ENCODE data around the gene POLR3C.
"Not testable (repeated sequence)": the region's sequence is repeated elsewhere in the genome, so short reads cannot be mapped to it uniquely, and the experiment has no call there.

Gene POLR3C

GRCh38 chr1:145824499-145824842 is 471 bp downstream of the POLR3C start:
- DNase-seq, result no peak

- no peak for DNase-seq
Observed at GRCh38 chr1:145826030-145826429, 2.0 kb downstream of the POLR3C start.

DNA sequence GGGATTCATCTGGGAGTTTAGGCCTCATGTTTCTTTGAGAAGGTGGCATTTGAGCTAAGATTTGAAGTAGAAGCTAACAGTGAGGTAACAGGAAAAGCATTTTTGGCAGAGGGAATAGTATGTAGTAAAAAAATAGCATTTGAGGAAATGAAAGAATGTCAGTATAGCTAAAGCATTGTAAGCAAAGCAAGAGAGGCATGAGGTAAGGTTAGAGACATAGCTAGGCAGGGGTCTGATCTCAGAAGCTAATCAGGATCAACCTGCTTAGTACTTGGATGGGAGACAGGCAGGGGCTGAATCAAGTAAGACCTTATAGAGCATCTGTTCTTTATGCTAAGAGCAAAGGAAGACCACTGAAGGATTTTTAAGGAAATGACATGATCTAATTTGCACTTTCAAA is 4.0 kb downstream of the POLR3C start:
- DNase-seq, result no peak

GRCh38 chr1:145828367-145829026 is 4.5 kb downstream of the POLR3C start:
- DNase-seq, result no peak

DNA sequence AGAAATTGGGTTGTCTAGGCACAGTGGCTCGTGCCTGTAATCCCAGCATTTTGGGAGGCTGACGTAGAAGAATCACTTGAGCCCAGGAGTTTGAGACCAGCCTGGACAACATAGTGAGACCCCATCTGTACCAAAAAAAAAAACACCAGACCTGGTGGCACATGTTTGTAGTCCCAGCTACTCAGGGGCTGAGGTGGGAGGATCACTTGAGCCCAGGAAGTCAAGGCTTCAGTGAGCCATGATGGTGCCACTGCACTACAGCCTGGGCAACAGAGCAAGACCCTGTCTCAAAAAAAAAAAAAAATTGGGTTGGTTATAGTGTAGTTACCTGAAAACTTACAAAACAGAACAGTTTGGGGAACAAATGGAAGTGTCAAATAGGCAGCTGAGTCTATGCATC is 6.8 kb downstream of the POLR3C start:
- not testable (repeated sequence) for DNase-seq

DNA sequence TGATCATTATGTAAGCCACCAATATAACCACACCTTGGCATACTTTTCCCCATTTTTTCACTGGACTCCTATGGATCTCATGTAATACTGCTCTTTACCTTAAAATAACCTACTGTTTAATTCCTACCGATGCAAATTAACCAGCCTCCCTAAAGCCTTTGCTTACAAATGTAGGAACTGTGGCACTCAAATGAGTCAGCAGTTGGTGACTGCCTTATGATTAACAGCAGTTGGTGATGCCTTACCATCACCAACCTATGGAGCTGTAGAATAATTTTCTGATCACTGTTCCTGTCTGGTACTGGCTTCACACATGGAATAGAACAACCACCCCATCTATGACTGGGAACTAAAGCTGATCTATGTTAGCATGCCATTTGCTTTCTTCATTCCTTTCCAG is 13.7 kb downstream of the POLR3C start:
- DNase-seq, result no peak

- DNase-seq, result no peak
Observed at GRCh38 chr1:145843031-145843430, 19.0 kb downstream of the POLR3C start.

DNA sequence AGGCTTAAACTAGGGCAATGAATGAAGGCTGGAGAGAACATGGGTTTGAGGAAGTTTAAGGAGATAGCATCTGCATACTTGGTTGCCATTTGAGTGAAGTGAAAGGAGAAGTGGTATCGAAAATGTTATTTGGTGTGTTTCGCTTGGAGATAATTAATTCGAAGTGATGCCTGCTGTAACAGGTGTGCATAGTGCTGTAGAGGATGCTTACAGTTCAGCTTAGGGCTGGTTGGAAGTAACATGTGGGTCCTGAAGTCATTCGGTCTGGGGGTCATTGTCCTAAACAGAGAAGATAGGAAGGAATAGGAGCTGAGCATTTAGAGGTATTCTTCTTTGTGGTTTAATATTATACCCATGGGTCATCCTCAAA is 21.1 kb downstream of the POLR3C start:
- no peak for DNase-seq

GRCh38 chr1:145845514-145846161 is 21.6 kb downstream of the POLR3C start, which contains the start of gene NUDT17:
TSS of gene NUDT17 (plus strand) at chr1:145845630. CDS start at chr1:145845641, 11 bp downstream.
- DNase-seq, result peak; percentile 69

DNA sequence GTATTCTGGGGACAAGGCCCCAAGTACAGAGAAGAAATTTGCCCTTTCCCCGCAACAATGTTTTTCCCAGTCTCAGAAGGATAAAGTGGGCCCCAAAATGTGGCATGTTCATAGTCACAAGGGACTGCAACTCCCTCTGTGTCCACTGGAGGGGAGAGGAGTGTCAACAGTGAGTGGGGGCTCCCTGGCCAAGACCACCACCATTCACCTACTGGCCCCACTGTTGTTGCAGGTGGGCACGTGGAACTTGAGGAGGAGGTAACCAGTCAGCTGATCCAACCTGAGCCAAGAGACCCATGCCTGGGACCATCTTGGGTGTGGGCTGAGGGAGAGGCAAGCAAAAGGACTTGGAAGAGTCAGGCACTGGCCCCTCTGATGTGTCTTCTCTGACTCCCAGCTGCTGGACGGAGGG is 22.2 kb downstream of the POLR3C start:
- DNase-seq, result no peak

GRCh38 chr1:145847827-145848226 is 23.8 kb downstream of the POLR3C start:
- no peak for DNase-seq

DNA sequence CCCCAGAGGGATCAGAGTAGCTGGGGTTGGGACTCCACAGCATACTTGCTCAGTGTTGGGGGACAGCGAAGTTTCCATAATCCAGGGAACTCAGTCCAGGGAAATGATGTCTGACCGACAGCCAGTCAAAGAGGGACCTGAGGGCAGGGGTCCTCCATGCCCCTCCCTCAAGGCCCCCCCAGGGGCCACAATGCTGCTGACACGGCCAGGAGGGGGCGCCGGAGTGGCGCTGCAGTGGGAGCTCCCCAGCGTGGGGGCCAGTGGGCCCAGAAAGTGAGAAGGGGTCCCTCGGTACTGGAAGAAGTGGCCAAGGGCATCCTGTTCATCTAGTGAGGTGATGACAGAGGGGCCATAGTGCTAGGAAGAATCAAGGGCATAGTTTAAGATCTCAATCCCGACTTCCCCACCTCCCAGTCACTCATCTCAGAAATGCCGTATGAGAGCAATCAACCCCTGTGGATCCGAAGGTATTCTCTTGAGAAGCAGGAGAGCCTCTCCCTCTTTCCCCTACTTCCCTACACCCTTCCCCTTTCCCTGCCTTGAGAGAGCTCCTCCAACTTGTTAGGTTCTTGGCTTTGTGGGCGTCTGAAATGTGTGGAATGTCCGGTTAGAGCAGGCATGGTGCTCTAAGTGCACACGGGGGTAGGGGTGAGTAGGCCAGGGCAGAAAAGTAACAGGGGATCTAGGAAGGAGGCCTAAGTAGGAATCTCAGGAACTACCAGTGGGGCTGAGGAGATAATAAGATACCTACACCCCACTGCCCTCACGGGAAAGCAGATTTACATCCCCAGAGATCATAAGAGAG is 25.6 kb downstream of the POLR3C start:
- DNase-seq, result no peak

GRCh38 chr1:145855426-145855948 is 31.5 kb downstream of the POLR3C start:
- DNase-seq, result no peak

DNA sequence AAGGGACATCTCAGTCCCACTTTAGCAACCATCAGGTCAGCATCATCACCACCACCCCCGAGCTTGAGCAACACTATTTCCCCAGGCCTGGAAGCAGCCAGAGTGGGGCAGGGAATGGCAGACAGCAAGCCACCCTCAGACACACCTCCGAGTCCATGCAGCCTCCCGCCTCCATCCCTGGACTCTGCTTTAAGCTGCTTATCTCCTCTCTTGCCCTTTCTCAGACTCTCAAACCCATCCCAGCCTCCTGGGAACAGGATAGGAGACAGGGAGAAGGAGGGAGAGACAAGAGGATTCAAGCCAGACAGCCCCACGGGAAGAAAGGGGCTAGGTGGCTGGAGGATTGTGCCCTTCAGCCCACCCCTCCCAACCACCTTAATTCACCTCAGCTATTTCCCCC is 33.2 kb downstream of the POLR3C start:
- no peak for DNase-seq

- DNase-seq, result peak; percentile 74
Observed at GRCh38 chr1:145858238-145858900, 34.4 kb downstream of the POLR3C start.

DNA sequence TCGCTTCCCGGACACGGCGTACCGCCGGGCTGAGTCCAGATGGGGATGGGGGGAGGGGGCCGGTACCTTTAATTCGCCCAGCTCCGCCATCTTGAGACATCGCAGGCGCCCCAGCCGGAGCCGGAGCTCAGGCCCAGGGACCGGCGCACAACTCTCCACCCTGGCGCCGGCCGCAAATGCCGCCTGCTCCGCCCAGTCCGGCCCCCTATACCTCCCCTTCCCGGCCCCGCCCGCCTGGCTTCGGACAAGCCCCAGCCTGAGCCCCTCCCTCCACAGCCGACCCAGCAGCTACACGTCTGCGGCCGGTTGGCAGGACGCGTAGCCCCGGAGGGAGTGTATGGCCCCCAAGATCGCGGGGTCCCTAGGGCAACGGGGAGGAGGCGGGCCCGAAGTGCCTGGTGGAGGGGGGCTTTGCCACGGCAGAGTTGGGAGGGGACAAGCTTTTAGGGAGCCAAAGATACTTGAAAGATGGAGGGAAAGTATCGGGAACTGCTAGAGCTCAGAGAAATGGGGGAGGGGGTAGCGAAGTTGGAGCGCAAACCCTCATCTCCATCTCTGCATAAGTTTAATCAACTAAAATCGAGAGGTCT is 35.0 kb downstream of the POLR3C start, which contains the start of gene PIAS3:
Gene PIAS3 (minus strand): TSS at position 181 of the 590 bp plus-strand sequence. CDS start 91 bp downstream, at position 90.
- peak; percentile 82 for DNase-seq

- DNase-seq, result peak; percentile 78
Observed at GRCh38 chr1:145859491-145860023, 35.6 kb downstream of the POLR3C start.

- DNase-seq, result no peak
Observed at GRCh38 chr1:145863282-145864018, 39.5 kb downstream of the POLR3C start.

DNA sequence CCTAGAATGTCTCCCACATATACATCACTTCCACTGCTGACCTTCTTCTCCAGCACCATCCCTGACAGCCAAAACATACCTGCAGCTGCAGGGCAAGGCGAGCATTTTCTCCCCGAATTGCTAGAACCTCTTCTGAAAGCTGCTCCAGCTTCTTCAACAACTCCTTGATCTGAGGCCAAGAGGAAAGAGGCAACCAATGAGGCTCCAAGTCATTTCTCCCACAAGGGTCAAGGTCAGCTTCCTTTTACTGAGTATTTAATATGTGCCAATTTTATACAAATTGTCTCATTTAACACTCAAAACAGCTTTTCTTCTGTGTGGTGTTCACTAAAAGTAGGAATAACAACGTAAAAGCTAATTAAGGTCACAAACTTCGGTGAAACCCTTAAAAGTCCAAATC is 44.2 kb downstream of the POLR3C start:
- no peak for DNase-seq

GRCh38 chr1:145871994-145872924 is 48.3 kb downstream of the POLR3C start:
- DNase-seq, result peak; percentile 13
